Stimulated activated CD4-positive, alpha-beta T cell treated with anti-CD3 and anti-CD28 coated beads, Interleukin-4, amount 100 ng/mL, for 48 hours (primary cell): ENCODE data around the gene ACOT7.

Experiments
- DNase-seq, 2 donors: peaks; one replicate each; pipeline ENCODE4 v3.0.0-alpha.2; 2020; ENCODE audit warnings: low read depth in 2 of 2

The ACOT7 gene

DNA sequence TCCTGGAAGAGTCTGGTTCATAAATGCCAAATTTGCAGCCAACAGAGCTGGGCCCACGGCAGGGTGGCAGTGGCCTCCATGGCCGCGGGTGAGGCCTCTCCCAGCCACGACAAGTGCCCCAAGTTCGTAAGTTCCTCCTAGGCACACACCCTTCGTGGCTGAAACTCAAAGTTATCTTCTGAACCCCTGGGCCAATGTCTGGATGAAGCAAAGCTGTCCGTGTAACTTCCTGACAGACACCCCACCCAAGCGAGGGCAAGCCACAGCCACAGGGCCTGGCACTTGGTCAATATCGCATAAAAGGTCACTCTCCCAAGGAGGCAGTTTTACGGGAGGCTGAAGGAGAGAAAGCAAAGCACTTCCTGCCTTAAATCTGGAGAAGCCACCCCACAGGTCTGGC, 104.9 kb downstream of the ACOT7 start:
- no peak for DNase-seq

DNA sequence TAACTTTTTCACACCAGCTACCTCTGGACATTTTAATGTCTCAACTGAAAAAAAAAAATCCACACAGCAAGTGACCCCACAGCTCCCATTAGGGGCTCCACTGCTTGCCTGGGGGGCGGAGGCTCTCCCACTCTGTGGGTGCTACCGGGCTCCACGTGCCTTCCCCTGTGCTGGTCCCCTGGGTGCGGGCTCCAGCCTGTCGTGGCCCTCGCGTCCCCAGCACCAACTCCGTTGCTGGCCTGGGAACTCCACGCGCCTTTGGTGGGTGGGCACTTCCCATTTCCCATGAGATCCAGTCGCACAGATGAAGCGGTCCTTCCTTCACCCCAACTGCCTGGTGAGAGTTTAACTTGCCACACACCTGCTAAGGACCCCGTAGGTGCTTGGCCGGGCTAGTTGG, 105.5 kb downstream of the ACOT7 start:
- no peak for DNase-seq

DNA sequence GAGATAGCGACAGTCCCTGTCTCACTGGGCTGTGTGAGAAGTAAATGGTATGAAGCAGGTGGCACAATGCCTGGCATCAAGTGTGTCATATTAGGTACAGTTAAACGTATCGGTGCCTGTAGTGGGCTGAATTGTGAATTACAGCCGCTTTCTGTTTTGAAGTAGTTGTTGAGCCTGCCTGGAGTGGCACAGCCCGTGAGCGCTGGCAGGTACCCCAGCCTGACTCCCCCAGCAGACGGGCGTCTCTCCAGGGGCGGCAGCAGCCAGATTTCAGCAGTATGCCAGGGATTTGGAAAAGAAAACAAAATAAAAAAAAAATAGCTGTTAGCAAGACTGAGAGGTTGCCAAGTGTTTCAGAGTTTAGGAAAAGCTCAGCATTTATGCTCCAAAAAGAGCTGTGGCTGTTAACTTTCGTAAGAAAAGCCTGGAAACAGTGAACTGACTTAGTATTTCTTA, 106.1 kb downstream of the ACOT7 start:
- DNase-seq: no peak

DNA sequence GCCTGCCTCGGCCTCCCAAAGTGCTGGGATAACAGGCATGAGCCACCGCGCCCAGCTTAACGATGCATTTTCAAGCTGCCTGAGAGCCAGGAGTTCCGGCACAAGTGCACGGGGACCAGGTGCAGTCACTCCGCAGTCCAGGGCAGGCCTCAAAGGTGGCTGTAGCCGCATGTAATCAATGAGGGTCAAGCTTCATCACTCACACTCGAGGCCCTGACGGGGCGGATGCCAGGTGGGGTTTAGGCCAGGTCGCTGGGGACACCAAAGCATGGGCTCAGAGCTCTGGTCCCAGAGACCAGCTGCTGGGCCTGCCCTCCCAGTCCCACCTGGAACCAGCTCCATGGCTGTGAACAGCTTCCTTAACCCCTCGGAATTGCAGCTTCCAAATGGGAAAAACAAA, 106.5 kb downstream of the ACOT7 start:
- no peak for DNase-seq

DNA sequence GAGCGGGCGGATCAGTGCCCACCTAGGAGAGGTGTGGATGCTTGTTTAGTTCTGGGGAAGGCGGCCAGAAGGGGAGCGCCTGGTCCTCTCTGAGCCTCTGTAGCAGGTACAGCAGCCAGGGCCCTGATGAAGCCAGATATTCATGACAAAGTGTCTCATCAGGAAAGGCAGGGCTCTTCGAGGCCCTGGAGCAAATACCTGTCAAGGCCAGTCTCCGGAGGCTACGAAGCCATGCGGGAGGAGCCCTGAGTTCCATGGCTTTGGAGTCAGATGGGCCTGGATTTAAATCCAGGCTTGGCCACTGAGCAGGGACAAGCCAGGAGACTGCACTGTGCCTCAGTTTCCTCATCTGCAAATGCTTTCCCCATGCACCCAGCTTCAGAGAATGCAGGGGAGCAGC, 107.3 kb downstream of the ACOT7 start:
- DNase-seq: no peak

DNA sequence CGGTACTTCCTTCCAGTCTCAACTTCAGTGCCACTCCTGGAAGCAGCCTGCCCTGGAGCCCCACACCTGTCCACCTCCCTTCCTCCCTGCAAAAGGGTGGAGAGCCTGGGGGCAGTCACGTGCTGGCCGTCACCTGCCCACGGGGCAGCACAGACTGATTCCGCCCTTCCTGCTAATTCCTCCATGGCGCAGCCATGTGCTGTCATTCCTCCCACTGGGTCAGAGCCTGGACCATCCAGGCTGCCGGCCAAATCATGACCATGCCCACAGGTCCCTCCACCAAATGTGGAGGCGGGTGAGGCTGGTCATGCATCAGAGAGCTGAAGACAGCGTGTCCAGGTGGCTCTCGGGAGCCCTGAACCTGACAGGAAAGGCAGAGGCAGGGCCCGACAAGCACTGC, 108.2 kb downstream of the ACOT7 start:
- DNase-seq: no peak

DNA sequence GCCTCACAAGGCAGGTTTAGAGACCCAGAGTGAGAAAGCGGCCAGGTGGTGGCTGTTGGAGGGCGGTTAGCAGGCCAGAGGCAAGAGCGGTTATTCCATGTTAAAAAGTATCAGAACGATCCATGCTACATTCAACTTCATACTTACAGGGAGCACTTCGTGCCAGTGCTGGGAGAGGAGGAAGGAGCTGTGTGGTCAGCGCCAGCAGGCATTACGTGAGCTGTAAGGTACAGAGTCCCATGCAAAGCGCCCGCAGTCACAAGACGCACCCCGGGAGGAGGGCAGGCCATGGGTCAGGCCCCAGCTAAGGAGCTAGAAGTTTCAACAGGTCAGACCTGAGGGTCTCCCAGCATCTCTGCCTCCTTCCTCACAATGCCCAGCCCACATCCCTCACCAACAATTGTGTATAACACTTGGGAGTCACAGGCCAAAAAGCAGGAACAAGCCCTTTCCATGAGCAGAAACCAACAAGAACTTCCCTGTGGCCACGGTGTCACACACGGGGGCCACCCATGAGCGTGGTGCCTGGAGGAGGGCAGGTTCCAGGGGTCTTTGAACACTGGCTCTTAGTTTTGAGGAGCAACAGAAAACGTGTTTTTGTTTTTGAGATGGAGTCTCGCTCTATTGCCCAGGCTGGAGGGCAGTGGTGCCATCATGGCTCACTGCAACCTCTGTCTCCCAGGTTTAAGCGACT, 110.8 kb downstream of the ACOT7 start:
- DNase-seq: no peak

DNA sequence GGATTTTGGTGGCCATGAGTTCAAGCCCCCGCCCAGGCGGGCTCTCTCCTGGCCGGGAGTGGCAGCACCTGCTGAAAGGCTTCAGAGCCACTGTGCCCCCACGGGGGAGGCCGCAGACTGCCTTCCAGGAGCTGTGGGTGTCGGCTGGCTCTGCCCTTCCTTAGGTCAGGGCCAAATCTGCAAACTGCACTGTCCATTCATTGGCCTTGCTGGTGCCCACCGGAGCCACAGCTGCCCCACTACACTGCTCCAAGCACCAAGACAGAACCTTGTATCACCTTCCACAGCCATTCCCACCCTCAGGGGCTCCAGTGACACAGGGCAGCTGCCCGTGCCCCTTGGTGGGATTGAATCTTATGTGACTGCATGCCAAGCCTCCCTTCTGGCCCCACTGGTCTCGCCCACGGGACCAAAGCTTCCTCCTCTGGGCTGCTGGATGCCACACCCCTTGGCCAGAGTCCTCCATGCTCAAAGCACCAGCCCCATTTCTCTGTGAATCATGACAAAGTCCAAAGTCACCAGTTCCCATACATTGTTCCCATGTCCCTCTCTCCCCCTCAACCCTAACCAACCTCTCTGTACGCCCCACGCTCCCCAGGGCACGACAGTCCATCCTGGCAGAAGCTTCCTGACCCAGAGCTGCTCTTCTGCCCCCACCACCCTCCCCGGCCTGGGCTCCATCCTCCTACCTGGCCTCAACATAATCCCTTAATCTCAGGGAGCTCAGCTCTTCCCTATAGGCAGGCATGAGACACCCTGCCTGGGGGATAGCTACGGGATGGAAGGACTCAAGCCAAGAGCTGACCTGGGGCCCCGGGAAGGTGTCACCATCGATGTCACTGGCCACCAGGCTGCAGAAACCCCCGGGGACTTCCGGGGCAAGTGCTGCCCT, 111.8 kb downstream of the ACOT7 start:
- DNase-seq: no peak

DNA sequence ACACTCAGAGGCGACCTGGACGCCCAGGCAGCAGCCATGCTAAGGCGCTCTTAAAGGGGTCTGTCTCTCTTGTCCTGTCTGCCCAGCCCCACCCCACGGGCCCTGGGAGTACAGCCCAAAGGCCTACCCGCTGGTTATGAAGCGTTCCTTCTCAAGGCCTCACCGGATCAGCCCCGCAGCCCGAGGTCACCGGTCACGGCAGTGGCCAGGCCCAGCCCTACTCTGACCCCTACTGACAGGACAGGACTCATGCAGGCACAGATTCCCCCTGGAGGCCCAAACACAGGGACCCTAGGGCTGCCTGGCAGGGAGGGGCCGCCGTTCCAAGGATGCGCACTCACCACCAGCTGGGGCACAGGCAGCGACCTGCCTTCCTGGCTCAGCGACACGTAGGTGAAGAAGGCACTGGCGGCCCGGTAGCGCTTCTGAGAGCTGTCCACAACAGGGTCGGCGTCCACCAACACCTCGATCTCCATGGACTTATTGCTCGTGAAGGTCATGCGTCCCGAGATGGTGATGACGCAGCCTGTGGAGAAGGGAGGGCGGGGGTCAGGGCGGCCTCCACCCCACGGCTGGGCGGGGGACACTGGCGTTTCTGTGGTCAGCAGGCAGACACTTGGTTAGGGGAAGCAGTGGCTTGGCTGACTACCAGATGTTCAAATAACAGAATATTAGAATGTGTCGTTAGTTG, 112.7 kb downstream of the ACOT7 start:
- no peak for DNase-seq

DNA sequence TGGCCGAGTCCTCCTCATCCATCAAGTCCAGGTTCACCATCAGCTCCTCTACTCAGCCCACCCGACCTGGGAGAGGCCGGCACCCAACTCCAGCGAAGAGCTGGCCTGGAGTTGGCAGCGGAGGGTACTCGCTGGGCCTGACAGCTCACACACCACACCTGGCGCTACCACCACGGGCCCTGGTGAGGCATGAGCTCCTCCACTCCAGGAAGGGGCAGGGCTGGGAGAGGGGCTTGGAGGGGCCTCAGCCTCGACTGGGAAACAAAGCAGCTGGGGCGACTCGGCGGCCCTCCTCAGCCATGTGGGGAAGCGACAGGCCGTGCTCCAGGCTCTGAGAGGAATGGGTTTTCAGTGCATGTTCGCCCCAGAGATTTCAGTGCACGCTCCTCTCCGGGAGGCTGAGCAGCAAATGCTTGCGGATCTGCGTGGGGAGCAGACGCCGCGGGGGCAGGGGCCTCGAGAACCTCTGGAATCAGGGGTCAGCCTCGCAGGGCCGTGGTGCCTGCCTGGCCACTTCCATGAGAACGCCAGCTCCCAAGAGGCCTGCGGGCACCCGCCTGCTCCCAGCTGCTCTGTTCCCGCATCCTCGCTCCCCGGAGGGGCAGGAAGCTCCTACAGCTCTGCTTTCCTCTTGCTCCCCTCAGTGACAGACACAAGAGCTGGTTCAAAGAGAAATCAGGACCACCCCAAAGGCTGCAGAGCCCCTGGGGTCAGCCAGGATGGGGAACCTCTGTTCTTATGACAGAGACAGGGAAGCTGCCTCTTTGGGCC, 113.8 kb downstream of the ACOT7 start:
- DNase-seq: no peak

DNA sequence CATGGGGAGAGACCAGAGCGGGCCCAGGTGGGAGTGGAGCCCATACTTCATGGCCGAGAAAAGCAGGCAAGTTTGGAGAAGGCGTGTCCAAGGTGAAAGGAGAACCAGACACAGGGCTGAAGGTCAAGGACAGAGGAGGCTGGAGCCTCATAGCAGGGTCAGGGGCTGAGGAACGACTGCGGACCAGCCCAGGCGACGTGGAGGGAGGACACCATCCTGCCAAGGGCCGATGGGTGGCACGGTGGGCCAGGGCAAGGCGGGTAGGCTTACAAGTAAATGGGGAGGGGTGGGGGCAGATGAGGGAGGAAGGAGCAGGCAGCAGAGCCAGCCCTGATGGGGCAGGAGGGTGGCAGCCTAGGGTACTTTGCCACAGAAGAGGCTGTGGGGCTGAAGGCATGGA, 114.5 kb downstream of the ACOT7 start:
- no peak for DNase-seq

DNA sequence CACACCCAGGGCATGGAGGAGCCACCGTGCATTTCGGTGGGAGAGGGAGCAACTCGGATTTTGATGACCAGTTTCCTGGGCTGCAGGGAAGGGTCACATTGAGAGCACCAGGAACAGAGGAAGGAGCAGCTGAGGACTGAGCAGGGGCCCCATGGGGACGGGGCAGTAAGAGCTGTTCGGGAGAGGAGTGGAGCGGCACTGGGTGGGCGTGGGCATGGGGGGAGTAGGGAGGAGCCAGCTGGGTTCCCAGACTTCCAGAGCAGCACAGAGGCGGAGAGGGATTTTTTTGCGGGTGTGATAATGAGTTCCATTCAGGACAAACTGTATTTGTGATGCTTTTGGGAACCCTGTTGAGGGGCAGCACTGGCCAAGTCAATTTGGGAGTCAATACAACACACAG, 115.3 kb downstream of the ACOT7 start:
- no peak for DNase-seq

DNA sequence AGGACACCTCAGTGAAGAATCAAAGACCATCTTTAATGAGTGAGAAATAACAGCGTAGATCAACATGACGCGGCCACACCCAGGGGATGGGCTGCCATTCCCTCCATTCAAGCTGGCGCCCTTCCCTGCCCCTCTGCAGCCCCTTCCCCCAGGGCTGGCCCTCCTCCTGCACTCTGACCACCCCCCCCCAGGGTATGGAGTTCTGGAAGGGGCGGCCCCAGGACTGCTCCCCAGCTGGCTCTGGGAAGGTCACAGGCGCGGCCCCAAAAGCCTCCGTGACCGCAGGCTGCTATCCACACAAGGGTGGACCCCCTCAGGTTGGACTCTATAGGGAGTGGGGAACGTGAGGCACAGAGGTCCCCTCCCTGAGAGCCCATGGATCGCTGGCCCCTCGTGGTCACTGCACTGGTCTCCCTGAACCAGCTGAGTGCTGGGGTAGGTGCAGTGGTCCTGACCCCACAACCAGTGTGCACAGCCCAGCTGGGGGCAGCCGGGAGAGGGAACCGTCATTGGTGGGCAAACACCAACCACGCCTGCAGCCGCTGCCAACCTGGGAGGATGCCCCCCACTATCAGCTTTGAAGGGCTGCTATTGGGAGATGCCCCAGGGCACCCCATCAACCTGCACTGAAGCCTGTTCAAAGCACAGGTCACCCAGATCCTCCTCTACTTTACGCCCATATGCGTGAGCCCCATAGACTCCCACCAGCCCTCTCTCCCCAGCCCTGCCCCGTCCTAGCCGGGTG, 116.6 kb downstream of the ACOT7 start:
- no peak for DNase-seq

DNA sequence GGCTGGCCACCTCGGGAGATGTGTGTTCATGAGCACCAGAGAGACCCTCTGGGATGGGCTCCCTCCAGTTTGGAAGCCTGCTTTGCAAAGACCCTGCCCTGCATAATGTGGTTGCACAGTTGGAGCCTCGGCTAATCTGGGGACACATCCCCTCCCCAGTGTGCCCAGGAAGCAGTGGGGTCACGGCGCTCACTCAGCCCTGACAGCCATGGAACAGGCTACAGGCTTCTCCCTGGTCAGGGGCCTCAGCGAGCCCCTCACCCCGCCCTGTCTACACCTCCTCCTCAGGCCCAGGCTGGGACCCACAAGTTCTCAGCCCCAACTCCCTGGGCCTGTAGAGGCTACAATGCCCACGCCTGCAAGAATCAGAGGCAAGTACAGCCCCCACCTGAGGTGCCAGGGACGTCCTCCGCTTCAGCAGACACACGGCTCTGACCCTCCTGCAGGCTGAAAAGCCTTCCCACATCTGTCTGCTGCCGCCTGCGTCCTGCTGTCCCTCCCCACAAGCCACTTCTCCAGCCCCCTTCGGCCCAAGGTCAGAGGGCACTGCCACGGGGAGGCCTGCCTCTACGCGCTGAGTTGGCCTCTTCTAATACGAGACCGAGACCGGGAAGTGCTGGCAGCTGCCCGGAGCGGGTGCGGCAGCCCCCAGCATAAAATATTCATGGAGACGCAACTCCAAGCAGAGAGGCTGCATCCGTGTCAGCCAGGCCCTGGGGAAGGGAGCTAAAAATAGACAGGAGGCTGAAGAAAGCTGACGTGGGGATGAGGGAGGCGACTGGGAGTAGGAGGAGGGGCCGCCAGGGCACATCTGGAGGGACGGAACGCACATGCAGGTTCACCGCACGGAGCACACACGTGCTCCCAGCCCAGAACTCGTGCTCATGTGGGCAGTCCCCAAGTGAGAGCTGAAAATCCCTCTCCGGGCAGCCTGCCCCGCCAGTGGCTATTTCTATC, 117.5 kb downstream of the ACOT7 start:
- DNase-seq: no peak

DNA sequence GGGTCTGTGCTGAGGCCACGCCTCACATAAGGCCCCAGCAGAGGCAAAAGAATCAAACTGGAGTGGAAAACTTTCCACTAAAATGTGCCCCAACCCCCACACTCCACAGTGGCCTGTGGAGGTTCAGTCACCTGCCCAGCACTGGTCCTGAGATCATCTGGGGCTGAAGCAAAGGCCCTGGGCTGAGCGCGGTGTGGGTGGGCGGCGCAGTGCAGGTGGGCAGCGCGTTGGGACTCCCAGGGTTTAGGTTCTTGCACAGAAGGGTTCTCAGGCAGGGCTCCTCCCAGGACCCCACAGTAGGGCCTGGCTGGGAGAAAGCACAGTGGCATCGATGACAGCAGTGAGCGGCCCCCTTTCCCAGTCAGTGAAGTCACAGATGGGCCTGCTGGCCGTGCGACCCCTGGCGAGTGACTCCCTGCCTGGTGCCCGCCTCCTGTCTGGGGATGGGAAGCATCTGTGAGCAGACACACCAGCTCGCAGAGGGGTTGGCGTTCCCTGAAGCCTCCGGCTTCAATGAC, 118.9 kb downstream of the ACOT7 start:
- no peak for DNase-seq

DNA sequence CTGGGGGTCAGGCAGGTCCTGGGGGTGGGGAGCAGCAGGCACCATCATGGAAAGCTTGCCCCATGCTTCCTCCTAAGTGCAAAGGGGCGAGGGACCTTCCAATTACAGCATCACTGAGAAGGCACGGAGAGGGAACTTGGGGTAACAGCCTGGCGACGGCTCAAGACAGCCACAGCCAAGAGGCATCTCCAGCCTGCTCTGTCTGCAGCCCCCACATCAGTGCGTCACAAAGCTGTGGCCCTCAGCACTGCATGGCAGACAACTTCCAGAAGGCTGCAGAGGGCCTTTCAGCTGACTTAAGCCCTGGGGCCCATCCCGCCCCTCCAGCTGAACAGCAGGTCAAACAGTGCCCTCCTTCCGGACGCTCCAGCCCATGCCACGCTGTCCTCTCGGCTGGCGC, 119.5 kb downstream of the ACOT7 start:
- no peak for DNase-seq

DNA sequence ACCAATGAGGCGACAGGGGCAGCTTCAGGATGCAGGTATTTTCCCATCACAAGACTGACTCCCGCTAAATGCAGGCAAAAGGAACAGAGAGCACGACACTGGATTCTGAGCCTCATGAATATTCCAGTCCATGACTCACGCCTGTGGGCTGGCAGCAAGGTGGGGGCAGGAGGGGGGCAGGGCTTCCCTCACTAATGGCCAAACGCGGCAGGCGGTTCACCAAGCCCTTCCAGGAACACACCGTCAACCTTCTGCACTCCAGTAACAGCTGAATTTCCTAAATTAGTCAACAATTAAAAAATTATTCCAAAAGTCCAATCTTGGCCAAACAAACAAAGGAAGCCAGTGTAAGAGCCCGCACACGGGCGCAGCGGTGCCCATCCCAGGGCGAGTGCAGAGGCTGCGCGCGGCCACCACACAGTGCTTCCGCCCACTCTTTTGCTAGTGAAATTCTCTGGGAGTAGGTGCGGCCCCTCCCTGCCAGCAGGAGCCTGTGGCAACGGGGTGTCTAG, 120.1 kb downstream of the ACOT7 start:
- DNase-seq: no peak

DNA sequence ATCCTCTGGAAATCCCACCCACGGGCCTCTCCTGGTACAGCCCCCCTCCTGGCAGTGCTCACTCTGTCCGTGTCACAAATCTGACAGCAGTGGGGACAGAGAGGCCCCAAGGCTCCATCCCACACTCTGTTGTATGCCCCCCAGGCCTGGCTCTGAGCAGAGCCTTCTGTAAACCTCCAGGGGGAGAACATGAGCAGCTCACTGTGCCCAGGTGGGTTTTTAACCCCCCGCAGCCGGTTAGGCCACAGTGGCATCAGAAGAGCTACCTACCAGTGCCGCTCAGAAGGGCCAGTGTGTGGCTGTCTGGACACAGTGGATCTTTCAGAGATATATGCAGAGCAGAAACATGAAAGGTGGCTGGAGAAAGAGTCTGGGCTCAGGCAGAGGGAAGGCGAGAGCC, 120.7 kb downstream of the ACOT7 start:
- DNase-seq: no peak

DNA sequence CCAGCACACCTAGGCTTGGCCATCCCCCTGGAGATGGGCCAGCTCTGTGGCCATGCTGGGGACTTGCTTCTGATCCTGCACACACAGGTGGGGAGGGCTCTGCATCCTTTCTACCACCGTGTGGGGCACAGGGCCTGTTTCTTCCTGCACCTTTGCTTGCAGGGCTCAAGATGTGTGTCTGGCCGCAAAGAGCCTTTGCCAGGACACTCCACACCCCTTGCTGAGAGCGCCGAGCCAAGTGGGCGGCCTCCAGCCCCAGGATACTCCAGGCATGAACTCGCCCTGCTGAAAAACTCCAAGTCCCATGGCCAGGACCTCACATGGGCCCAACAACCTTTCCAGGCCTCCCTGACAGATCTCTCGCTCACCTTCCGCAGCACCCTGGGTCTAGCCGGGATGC, 121.1 kb downstream of the ACOT7 start:
- DNase-seq: no peak

DNA sequence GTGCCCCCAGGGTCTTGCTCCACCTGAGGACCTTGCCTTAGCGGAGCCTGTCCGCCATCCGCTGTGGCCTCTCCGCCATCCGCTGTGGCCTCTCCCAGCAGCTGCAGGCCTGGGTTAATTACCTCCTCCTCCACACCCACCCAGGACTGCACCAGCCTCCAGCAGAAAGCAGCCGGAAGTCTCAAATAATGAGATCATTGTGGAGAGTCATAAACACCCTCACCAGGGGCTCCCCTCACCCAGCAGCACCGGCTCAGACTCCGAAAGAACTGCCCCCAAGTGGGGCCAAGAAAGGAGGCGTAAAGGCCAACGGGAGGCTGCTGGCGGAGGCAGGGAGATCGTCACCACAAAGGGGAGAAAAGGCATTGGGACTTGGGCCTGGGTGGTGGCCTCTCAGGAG, 122.0 kb downstream of the ACOT7 start:
- DNase-seq: no peak
